Liver (tissue), 9 donors: ENCODE results near the gene WDR46. TPM values are rescaled to one million over a fixed set of nuclear protein-coding genes. Genes with fewer than 3 reads are reported as not detected.

Source experiments
- DNase-seq: peaks from one replicate; pipeline ENCODE4 v3.0.0-alpha.2; 2017; ENCODE audit warnings: low spot score
- H3K27ac ChIP-seq, 2 donors: one replicate each; pipeline ENCODE4 v1.7.0; 2013; ENCODE audit warnings: inconsistent platforms in 2 of 2, low read length in 2 of 2, control low read depth in 1 of 2, low read depth in 1 of 2, mild to moderate bottlenecking in 1 of 2
- H3K27me3 ChIP-seq, 4 donors: one replicate each; pipeline versions ENCODE4 v1.6.1 to v1.7.0; 2013; ENCODE audit warnings: low read length in 3 of 4, inconsistent platforms in 1 of 4, mild to moderate bottlenecking in 1 of 4, moderate library complexity in 1 of 4; ENCODE audit not compliant: control insufficient read depth in 4 of 4, insufficient read depth in 4 of 4
- H3K36me3 ChIP-seq, 4 donors: one replicate each; pipeline versions ENCODE4 v1.6.1 to v1.7.0; 2013; ENCODE audit warnings: low read length in 3 of 4, mild to moderate bottlenecking in 3 of 4, low read depth in 1 of 4, moderate library complexity in 1 of 4; ENCODE audit not compliant: control insufficient read depth in 4 of 4, insufficient read depth in 3 of 4
- H3K4me1 ChIP-seq, 4 donors: one replicate each; pipeline versions ENCODE4 v1.6.1 to v1.7.0; 2013; ENCODE audit warnings: low read length in 3 of 4, mild to moderate bottlenecking in 3 of 4, moderate library complexity in 1 of 4; ENCODE audit not compliant: control insufficient read depth in 4 of 4, insufficient read depth in 4 of 4
- H3K4me3 ChIP-seq, 3 donors: one replicate each; pipeline versions ENCODE4 v1.6.1 to v1.7.0; 2013; ENCODE audit warnings: low read length in 3 of 3, control low read depth in 1 of 3, low read depth in 1 of 3, mild to moderate bottlenecking in 1 of 3
- H3K9ac ChIP-seq, 2 donors: one replicate each; pipeline ENCODE4 v1.7.0; 2013; ENCODE audit warnings: low read length in 2 of 2, mild to moderate bottlenecking in 2 of 2, moderate library complexity in 2 of 2, control low read depth in 1 of 2, low read depth in 1 of 2
- H3K9me3 ChIP-seq, 4 donors: one replicate each; pipeline versions ENCODE4 v1.6.1 to v1.7.0; 2013; ENCODE audit warnings: low read length in 3 of 4; ENCODE audit not compliant: control insufficient read depth in 4 of 4
- EGR1 ChIP-seq, 2 donors: IDR thresholded peaks; 2 replicates each; pipeline ENCODE4 v1.6.1; 2016 to 2018; ENCODE audit warnings: antibody characterized with exemption in 2 of 2, low read depth in 2 of 2
- FOXA1 ChIP-seq: IDR thresholded peaks from 2 replicates; pipeline ENCODE4 v1.6.1; 2016; ENCODE audit warnings: antibody characterized with exemption
- GABPA ChIP-seq, 2 donors: IDR thresholded peaks in 1 of 2; conservative IDR thresholded peaks in 1 of 2; 2 replicates each; pipeline ENCODE4 v1.6.1; 2016; ENCODE audit warnings: antibody characterized with exemption in 2 of 2, mild to moderate bottlenecking in 1 of 2, moderate library complexity in 1 of 2
- HNF4A ChIP-seq, 2 donors: conservative IDR thresholded peaks; 2 replicates each; pipeline ENCODE4 v1.6.1; 2016; ENCODE audit warnings: antibody characterized with exemption in 2 of 2, mild to moderate bottlenecking in 2 of 2
- HNF4G ChIP-seq: IDR thresholded peaks from 2 replicates; pipeline ENCODE4 v1.6.1; 2016; ENCODE audit warnings: antibody characterized with exemption
- RAD21 ChIP-seq, 2 donors: IDR thresholded peaks; 2 replicates each; pipeline ENCODE4 v1.6.1; 2016; ENCODE audit warnings: antibody characterized with exemption in 2 of 2, mild to moderate bottlenecking in 2 of 2
- REST ChIP-seq: IDR thresholded peaks from 2 replicates; pipeline ENCODE4 v1.6.1; 2016; ENCODE audit warnings: antibody characterized with exemption, mild to moderate bottlenecking
- RXRA ChIP-seq, 2 donors: IDR thresholded peaks; 2 replicates each; pipeline ENCODE4 v1.6.1; 2017 to 2018; ENCODE audit warnings: antibody characterized with exemption in 2 of 2, mild to moderate bottlenecking in 1 of 2
- SP1 ChIP-seq: IDR thresholded peaks from 2 replicates; pipeline ENCODE4 v1.6.1; 2018; ENCODE audit warnings: antibody characterized with exemption, mild to moderate bottlenecking
- TAF1 ChIP-seq: conservative IDR thresholded peaks from 2 replicates; pipeline ENCODE4 v1.6.1; 2016; ENCODE audit warnings: antibody characterized with exemption, mild to moderate bottlenecking
- YY1 ChIP-seq: IDR thresholded peaks from 2 replicates; pipeline ENCODE4 v1.6.1; 2016; ENCODE audit warnings: antibody characterized with exemption, mild to moderate bottlenecking
- ZBTB33 ChIP-seq: IDR thresholded peaks from 2 replicates; pipeline ENCODE4 v1.6.1; 2016; ENCODE audit warnings: antibody characterized with exemption
- WGBS: extraction: QIAGEN DNeasy Blood & Tissue Kit; methylation state at CpG from one replicate; pipeline ENCODE4 v1.1.7; 2013; 5-methylcytosine and 5-hydroxymethylcytosine counted together
- polyA plus RNA-seq, 2 donors: library from polyadenylated mRNA; stranded (reverse) in 1 of 2; unstranded in 1 of 2; fragments of 200-250 nt in 1 of 2; fragments of >200 nt in 1 of 2; fragmentation: Nextera tagmentation in 1 of 2; extraction: Ambion mirVana in 1 of 2; gene quantifications; one replicate each; pipeline versions ENCODE4 v1.2.1 to v1.2.3, GENCODE V29; 2013 to 2015
- total RNA-seq, 2 donors: library from RNA; depleted of rRNA; stranded (reverse); fragments of >200 nt; gene quantifications; one replicate each; pipeline ENCODE4 v1.2.3, GENCODE V29; 2014
- TF ChIP-seq, protein P1 (sequence below): IDR thresholded peaks from 2 replicates; pipeline ENCODE4 v1.6.1; 2016; ENCODE audit warnings: antibody characterized with exemption
- TF ChIP-seq, protein P2 (sequence below): fragments of 150-350 bp; IDR thresholded peaks from 2 replicates; pipeline ENCODE4 v1.5.1; 2017; ENCODE audit warnings: improper control_type of control experiment, low read depth, low read length; ENCODE audit not compliant: missing input control
- TF ChIP-seq, protein P3 (sequence below): IDR thresholded peaks from 2 replicates; pipeline ENCODE4 v1.6.1; 2016; ENCODE audit warnings: antibody characterized with exemption
- donor health status: healthy.
- donor health status: healthy.
- donor health status: healthy.
- donor health status: healthy.
- donor health status: healthy.

The WDR46 gene
- total and polyA plus RNA-seq, 4 donors, result 17.9 to 30.2 (median 25.7) TPM

DNA sequence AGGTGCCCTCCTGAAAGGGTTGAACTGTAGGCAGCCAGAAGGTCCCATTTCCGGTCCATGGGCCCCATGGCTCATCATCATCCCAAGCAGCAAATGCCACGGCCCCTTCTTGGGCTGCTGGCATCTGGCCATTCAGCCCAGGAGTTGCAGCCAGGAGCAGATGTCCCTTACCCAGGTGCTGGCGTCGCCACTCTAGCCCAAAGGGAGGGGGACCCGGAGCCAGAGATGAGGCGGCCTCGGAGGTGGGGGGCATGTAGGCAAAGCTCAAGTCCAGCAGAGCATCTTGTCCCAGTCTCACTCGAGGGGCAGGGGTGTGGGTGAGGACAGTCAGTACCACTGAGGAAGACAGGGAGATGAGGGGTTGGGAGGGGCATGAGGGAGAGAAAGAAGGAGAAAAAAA is 16.0 kb upstream of the WDR46 start:
- peaks cover 6 to 24% (median 15%) of the 10 kb centered on the region in 4 donors for H3K36me3 ChIP-seq
- H3K27me3 ChIP-seq, result no peaks in the 10 kb centered on the region
- WGBS, result 91% methylated on average over 8 of the region's 8 CpGs
- no peak overlapping the region for H3K27ac ChIP-seq
- H3K4me3 ChIP-seq, result no peak overlapping the region
- TF ChIP-seq YY1 (no peak), RXRA (IDR thresholded peaks at IDR 0.05) (no peak), SP1 (no peak), FOXA1 (no peak), EGR1 (IDR thresholded peaks at IDR 0.05; ENCODE audit: low read depth in 2 of 2) (no peak), RAD21 (IDR thresholded peaks at IDR 0.05) (no peak), HNF4G (no peak), ZBTB33 (no peak), GABPA (IDR thresholded peaks at IDR 0.05 in 1 of 2, conservative IDR thresholded peaks at IDR 0.05 in 1 of 2) (no peak), TAF1 (no peak), REST (no peak), HNF4A (conservative IDR thresholded peaks at IDR 0.05) (no peak)
- TF ChIP-seq, protein P1, sequence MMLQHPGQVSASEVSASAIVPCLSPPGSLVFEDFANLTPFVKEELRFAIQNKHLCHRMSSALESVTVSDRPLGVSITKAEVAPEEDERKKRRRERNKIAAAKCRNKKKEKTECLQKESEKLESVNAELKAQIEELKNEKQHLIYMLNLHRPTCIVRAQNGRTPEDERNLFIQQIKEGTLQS, result no peak
- TF ChIP-seq, protein P2, sequence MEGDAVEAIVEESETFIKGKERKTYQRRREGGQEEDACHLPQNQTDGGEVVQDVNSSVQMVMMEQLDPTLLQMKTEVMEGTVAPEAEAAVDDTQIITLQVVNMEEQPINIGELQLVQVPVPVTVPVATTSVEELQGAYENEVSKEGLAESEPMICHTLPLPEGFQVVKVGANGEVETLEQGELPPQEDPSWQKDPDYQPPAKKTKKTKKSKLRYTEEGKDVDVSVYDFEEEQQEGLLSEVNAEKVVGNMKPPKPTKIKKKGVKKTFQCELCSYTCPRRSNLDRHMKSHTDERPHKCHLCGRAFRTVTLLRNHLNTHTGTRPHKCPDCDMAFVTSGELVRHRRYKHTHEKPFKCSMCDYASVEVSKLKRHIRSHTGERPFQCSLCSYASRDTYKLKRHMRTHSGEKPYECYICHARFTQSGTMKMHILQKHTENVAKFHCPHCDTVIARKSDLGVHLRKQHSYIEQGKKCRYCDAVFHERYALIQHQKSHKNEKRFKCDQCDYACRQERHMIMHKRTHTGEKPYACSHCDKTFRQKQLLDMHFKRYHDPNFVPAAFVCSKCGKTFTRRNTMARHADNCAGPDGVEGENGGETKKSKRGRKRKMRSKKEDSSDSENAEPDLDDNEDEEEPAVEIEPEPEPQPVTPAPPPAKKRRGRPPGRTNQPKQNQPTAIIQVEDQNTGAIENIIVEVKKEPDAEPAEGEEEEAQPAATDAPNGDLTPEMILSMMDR, result no peak
- TF ChIP-seq, protein P3, sequence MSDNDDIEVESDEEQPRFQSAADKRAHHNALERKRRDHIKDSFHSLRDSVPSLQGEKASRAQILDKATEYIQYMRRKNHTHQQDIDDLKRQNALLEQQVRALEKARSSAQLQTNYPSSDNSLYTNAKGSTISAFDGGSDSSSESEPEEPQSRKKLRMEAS, result no peak
- DNase-seq, result no peak
- no peaks in the 10 kb centered on the region for H3K9me3 ChIP-seq
- H3K4me1 ChIP-seq, result peaks cover 2 to 5% (median 4%) of the 10 kb centered on the region in 4 donors
- H3K9ac ChIP-seq, result no peak overlapping the region

GRCh38 chr6:33304216-33304615 is 15.2 kb upstream of the WDR46 start:
- DNase-seq, result no peak
- no peak overlapping the region for H3K27ac ChIP-seq

More at GRCh38 chr6:33304216-33304615, 15.2 kb upstream of the WDR46 start:
- no peak overlapping the region for H3K9ac ChIP-seq
- no peaks in the 10 kb centered on the region for H3K9me3 ChIP-seq
- TF ChIP-seq, protein P1, result no peak
- no peak for TF ChIP-seq YY1
- no peak for TF ChIP-seq SP1
- no peak for TF ChIP-seq FOXA1
- TF ChIP-seq, protein P2, result no peak
- TF ChIP-seq RXRA (IDR thresholded peaks at IDR 0.05), result no peak
- no peak for TF ChIP-seq EGR1 (IDR thresholded peaks at IDR 0.05; ENCODE audit: low read depth in 2 of 2)
- TF ChIP-seq HNF4A (conservative IDR thresholded peaks at IDR 0.05), result no peak
- no peak for TF ChIP-seq ZBTB33
- TF ChIP-seq HNF4G, result no peak
- H3K4me3 ChIP-seq, result no peak overlapping the region
- WGBS, result 94% methylated on average over 16 of the region's 16 CpGs
- H3K36me3 ChIP-seq, result peaks cover 6 to 24% (median 15%) of the 10 kb centered on the region in 4 donors
- H3K27me3 ChIP-seq, result no peaks in the 10 kb centered on the region
- peaks cover 4 to 9% (median 7%) of the 10 kb centered on the region in 4 donors for H3K4me1 ChIP-seq
